T47D (cell line): ENCODE data around the gene SART3.
"Not testable (repeated sequence)": the region's sequence is repeated elsewhere in the genome, so short reads cannot be mapped to it uniquely, and the experiment has no call there.

ENCODE experiments used
- DNase-seq, 2 experiments: peaks; one replicate each; pipeline versions ENCODE4 v3.0.0 to v3.0.0-alpha.2; 2011 to 2012; ENCODE audit warnings: low read depth in 1 of 2, low spot score in 1 of 2
- JUND ChIP-seq: IDR thresholded peaks from 2 replicates; pipeline ENCODE4 v1.6.1; 2012; ENCODE audit warnings: low read depth
- in situ Hi-C: cut with HindIII; loops from 2 replicates; pipeline ENCODE4 v1.10.0; 2016; ENCODE audit warnings: low sequenced_read_pairs, low pct_unique_long_range_greater_than_20kb

SART3 gene

DNA sequence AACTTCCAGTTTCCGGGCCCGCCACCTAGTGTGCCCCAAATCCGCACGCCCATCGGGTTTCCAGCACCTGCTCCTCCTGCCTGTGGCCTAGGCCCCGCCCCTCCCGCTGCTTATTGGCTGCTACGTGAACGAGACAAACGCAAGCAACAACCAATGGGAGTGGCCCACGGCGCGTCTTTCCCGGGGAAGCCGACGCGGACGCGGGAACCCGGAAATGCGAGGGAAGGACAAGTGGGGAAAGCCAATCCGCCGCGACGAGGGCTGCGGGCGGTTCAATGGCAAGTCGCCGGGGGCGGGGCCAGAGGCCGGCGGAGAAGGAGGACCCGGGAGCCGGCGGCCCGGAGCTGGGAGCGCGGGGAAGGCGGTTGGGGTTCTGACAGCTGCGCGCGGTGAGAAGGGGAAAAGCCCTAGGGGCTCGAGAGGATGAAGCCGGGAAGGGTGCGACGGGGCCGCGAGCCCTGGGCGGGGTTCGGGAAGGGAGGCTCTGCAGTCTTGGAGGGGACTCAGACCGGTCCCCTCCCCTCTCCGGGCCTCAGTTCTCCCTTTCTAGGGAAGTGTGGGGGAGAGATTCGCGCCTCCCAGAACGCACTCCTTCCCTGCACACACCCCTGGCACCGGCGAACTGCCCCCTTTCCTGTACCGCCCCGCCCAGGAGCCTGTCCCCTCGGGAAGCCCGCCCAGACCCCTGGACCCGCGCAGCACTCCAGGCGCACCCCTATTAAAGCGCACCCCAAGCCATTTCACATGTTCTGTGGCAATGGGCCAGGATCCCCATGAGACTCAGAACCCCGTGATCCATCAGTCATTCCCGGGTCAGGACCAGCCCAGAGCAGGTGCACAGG is 45.8 kb downstream of the SART3 start, which contains the start of gene FICD:
FICD (plus strand) TSS at position 305 of the 842 bp plus-strand sequence. CDS start 1,696 bp downstream, outside the sequence.
- in situ Hi-C loops = no loop called here
- TF ChIP-seq JUND = no peak
- DNase-seq = peak; percentile 98 to 100

DNA sequence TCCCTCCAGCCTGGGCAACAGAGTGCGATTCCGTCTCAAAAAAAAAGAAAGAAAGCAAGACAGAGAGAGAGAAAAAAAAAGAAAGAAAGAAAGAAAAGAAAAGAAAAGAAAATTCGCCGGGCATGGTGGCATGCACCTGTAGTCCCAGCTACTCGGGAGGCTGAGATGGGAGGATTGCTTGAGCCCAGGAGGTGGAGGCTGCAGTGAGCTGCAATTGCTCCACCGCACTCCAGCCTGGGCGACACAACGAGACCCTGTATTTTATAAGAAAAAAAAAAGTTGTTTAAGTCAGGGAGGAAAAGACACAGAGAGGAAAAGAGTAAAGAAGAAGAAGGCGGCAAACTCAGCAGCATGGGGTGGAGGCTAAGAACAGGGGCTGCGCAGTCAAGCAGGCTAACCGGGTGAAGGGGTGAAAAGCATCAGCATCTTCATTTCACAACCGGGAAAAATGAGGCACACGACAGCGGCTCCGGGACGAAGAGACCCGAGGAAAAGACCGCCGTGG is 46.5 kb downstream of the SART3 start:
- no peak for DNase-seq

DNA sequence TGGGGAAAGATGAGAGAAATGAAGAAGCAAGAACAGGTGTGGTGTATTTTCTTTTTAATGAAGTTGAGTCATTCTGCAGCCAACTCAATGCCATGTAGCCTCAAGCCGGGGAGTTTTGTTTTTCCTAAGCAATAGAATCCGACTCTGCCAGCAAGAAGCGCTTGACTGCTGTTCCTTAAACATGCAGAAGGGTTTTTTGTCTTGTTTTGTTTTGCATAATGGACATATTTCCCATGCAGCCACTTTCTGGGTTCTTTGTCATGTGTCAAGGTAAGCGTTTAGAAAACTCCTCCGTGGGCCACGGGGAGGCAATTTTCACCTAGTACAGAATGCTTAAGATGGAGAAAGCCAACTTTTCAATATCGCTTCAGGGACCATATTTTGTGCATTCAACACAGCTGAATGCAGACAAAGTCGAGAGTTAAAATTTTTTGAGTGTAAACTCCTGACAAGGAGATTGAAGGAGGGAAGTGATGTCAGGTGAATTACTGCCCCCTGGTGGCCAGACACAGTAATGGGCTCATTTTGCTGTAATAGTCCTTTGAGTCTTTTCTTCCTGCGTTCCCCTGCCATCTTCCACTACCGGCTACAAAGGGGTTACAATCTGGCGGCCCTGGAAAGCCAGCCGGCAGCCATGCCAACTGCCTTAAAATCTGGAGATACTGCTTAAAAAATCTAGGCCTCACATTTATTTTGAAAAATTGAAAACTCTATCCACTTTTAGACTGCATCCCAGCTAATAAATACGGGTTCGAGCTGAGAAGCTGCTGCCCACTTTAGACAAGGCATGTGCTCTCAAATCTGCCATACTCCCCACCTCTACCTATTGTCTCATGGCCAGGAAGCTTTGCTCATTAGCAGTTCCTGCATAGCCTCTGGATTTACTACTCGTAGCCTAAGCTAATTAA is 49.1 kb downstream of the SART3 start:
- no peak for TF ChIP-seq JUND
- DNase-seq = peak; percentile 57 to 82
- in situ Hi-C loops = no loop called here

More for the DNA sequence above, 46.5 kb downstream of the SART3 start:
- in situ Hi-C loops = no loop called here
- TF ChIP-seq JUND = no peak

DNA sequence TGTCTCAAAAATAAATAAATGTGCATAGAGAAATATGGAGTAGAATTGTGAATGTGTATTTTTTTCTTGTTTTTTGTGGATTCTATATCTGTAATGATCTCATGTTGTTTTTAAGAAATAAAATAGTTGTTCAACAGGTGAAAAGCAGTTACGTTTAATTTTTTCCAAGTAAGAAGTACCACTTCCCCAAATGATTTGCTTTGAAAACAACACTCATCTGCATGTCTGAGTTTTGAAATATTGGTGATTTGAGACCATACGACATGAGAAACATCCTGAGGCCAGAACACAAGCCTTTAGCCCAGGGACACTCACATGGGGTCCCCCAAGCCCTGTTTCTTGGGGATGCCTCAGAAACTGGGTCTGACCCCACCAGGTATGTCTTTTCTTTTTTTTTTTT is 50.1 kb downstream of the SART3 start:
- DNase-seq = no peak
- TF ChIP-seq JUND = no peak
- in situ Hi-C loops = no loop called here

DNA sequence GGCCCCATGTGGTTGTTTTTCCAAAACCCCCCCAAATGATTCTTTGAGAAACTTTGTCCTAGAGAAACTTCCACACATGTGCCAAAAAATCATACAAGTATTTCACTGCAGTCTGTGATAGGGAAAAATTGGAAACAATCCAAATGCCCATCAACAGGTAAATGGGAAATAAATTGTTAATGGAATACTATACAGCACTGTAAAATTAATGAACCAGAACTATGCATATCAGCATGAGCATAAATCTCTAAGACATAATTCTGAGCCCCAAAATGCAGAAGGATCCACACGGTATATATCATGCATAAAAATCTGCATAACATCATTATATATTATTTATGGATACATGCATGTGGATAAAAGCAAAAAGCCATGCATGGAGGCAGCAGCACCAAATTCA is 51.2 kb downstream of the SART3 start:
- in situ Hi-C loops = no loop called here
- no peak for TF ChIP-seq JUND
- no peak for DNase-seq

DNA sequence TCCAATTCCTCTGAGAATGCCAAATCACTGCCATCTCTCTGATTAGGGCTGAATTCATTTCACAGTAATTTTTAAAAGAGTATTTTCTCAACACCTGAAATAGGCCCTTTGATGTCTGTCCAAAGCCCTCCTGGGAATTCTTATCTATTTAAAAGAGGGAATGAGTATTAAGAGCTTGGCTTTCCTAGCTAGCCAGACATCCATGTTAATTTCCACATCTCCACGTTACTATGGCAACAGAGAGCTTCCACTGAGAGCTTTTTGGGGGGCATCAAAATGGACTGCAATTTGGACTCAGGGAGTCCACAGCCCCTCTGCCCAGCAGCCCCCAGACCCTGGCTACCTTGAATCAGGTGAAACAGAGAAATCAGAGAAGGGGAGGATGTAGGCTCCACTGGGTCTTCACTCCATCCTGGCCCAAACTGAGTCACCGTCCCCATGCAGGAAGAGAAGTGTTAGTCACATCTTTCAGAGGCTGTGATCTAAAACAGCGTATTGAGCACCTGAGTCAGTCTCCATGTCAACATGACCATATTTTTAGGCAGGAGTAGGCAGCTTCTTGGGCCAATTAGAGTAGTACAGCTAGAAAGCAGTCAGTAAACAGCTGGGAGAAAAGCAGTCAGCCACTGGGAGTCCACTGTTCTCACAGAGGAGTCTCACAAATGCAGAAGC is 52.9 kb downstream of the SART3 start:
- in situ Hi-C loops = no loop called here
- DNase-seq = no peak

GRCh38 chr12:108505129-108505528 is 55.8 kb downstream of the SART3 start:
- TF ChIP-seq JUND = no peak
- in situ Hi-C loops = no loop called here
- peak in 1 of 2 experiments; percentile 10 for DNase-seq

More for the DNA sequence above, 52.9 kb downstream of the SART3 start:
- TF ChIP-seq JUND = no peak

DNA sequence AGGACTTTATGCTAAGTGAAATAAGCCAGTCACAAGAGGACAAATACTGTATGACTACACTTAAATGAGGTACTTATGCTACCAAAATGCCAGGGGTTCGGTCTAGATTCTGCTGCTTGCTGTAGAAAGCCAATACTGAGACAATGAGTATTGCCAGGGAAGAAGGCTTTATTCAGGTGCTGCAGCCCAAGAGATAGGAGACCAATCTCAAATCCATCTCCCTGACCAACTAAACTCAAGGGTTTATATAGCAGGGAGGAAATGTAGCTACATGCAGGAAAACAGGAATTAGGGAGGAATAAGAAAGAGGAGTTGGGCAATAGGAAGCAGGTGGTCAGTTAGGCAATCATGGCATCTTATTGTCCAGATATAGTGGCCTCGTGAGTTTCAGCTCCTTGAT is 58.1 kb downstream of the SART3 start:
- no peak for TF ChIP-seq JUND
- in situ Hi-C loops = no loop called here
- no peak for DNase-seq

DNA sequence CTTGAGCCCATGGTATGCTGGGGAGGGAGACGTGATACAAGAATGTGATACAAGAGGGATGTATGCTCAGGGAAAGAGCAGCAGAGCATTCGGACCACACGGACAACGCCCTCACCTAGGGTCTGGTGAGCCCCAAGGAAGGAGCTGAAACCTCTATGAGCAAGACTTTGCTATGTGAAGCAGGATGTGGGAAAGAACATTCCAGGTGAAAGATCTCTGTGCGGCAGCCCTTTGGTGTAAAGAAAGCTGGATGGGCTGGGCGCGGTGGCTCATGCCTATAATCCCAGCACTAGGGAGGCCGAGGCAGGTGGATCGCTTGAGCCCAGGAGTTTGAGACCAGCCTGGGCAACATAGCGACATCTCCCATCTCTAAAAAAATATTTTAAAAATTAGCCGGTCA is 62.8 kb downstream of the SART3 start:
- in situ Hi-C loops = no loop called here
- no peak for DNase-seq
- TF ChIP-seq JUND = no peak

DNA sequence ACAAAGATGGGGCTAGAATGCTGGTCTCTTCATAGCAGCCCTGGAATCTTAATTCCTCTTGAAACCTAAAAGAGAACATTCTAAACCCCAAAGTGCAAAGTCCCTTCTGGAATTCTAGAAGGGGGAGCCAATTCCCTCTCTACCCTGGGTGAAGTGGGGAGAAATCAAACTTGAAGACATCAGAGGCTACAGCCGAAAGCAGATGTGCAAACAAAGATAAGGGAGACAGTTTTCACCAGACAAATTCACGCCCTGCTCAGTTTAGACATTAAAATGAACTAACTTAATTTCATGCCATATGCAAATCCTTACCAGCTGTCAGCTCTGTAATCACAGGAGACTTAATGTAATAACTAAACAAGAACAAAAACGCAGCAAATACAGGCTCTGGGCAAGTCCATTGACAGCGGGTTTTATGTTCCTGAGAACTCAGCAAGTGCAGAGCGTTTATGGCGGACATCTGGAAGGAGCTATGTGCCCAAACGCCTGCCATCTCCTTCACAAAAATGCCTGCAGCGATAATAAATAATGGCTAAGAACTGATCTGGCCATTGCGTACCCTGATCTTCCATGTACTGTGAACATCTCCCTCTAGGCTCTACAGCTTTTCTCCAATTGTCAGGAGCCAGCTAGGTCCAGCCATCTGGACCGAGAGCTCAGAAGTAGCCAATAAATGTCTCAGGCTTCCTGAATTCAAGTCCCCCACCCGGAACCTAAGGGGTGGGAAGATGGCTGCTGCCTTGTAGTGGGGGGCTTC is 65.0 kb downstream of the SART3 start:
- no peak for DNase-seq
- in situ Hi-C loops = no loop called here
- no peak for TF ChIP-seq JUND

GRCh38 chr12:108495054-108495453 is 65.9 kb downstream of the SART3 start:
- TF ChIP-seq JUND = no peak
- DNase-seq = peak in 1 of 2 experiments; percentile 22
- in situ Hi-C loops = no loop called here

- no peak for DNase-seq
- TF ChIP-seq JUND = no peak
- in situ Hi-C loops = no loop called here
Observed at GRCh38 chr12:108491256-108491655, 69.7 kb downstream of the SART3 start.

- in situ Hi-C loops, DNase-seq: not testable (repeated sequence)
Observed at GRCh38 chr12:108487029-108487428, 73.9 kb downstream of the SART3 start.

DNA sequence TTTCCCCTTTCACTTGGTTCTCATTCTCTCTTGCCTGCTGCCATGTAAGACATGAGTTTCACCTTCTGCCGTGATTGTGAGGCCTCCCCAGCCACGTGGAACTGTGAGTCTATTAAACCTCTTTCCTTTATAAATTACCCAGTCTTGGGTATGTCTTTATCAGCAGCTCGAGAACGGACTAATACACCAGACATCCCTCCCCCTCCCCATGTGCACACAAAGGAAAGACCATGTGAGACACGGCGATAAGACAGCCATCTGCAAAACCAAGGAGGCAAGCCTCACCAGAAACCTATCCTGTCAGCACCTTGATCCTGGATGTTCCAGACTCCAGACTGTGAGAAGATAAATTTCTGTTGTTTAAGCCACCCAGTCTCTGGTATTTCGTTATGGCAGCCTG is 75.6 kb downstream of the SART3 start:
- in situ Hi-C loops, DNase-seq: not testable (repeated sequence)
